Middle frontal gyrus (tissue), 1 donor: ENCODE measurements around the gene FTCD.
"Not testable (repeated sequence)": the region's sequence is repeated elsewhere in the genome, so short reads cannot be mapped to it uniquely, and the experiment has no call there.

Source experiments
- DNase-seq: peaks from one replicate; pipeline ENCODE4 v3.0.0-alpha.2; 2015; ENCODE audit warnings: low spot score; ENCODE audit errors: extremely low spot score

FTCD gene

GRCh38 chr21:46171996-46172862 is 16.9 kb upstream of the FTCD start:
- no peak for DNase-seq

- DNase-seq: no peak
Measured at GRCh38 chr21:46171585-46171984, 16.2 kb upstream of the FTCD start.

DNA sequence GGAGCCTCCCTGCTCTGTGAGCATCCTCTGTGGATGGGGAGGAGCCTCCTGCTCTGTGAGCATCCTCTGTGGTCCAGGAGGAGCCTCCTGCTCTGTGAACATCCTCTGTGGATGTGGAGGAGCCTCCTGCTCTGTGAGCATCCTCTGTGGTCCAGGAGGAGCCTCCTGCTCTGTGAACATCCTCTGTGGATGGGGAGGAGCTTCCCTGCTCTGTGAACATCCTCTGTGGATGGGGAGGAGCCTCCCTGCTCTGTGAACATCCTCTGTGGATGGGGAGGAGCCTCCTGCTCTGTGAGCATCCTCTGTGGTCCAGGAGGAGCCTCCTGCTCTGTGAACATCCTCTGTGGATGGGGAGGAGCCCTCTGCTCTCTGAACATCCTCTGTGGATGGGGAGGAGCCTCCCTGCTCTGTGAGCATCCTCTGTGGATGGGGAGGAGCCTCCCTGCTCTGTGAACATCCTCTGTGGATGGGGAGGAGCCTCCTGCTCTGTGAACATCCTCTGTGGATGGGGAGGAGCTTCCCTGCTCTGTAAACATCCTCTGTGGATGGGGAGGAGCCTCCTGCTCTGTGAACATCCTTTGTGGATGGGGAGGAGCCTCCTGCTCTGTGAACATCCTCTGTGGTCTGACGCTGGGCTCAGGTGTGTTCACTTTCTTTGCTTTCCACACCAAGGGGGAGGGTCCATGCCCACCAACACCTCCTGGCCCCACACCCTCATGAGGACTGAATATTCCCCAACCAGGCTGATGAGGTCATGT is 15.2 kb upstream of the FTCD start:
- not testable (repeated sequence) for DNase-seq

GRCh38 chr21:46168659-46169386 is 13.4 kb upstream of the FTCD start:
- no peak for DNase-seq

GRCh38 chr21:46168238-46168637 is 12.9 kb upstream of the FTCD start:
- DNase-seq: no peak

- DNase-seq: no peak
Measured at GRCh38 chr21:46165098-46165497, 9.7 kb upstream of the FTCD start.

GRCh38 chr21:46163380-46163779 is 8.0 kb upstream of the FTCD start:
- no peak for DNase-seq

GRCh38 chr21:46161633-46162592 is 6.5 kb upstream of the FTCD start:
- DNase-seq: no peak

DNA sequence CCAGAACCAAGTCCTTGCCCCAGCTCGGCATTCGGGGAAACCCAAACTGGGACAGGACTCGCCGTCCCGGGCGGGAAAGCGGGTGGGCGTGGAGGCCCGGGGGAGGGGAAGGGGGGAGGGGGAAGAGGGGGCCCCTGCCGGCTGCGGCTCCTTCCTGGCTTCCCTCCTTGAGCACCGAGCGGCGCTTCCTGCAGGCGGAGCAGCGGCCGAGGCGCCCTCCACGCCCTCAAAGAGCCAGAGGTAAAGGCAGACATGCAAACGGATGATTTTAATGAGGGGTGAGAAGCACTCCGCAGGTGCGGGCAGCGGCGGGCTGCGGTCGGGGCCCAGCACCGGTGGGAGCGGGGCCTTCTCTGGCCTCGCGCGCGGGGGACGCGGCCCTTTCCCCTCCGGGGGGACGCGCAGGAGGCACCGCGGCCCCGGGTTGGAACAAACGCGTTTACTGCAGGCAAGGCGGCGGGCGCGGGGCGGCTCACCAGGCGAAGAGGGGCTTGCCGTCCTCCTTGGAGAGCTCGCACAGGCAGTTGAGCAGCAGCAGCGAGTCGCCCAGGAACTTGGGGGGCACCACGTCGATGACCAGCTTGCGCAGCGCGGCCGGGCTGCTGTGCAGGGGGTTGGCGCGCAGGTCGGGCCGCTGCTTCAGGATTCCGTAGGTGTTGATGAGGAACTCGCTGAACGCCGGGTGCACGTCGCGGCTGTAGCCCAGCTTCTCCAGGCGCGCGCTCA is 5.7 kb upstream of the FTCD start:
- no peak for DNase-seq

DNA sequence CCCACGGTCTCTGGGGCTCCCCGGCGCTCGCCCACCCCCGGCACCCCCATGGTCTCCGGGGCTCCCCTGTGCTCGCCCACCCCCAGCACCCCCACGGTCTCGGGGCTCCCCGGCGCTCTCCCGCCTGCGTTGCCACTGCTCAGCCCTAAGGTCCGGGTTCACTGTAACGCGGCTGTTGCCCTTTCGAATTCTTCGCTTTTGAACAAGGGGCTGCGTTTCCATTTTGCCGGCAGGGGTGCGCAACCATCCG is 5.2 kb upstream of the FTCD start:
- DNase-seq: no peak

- no peak for DNase-seq
Measured at GRCh38 chr21:46159841-46160656, 4.7 kb upstream of the FTCD start.

DNA sequence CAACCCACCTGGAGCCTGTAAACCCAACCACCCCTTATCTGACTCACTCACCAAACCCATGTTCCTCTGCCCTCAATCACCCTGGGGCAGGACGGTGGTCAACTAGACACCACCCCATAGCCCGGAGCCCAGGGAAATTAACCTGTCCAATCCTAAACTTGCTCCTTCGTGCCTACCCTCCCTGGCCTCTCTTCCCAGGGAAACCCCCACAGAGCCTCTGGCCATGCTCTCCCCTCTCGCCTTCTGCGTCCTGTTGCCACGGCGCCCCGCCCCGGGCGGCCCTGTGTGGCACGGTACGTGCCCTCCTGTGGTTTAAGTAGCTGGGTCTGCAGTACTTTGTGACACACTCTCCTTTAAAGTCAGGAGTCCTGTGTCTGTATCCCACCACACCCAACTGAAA is 4.0 kb upstream of the FTCD start:
- DNase-seq: no peak

- DNase-seq: no peak
Measured at GRCh38 chr21:46158666-46159300, 3.4 kb upstream of the FTCD start.

DNA sequence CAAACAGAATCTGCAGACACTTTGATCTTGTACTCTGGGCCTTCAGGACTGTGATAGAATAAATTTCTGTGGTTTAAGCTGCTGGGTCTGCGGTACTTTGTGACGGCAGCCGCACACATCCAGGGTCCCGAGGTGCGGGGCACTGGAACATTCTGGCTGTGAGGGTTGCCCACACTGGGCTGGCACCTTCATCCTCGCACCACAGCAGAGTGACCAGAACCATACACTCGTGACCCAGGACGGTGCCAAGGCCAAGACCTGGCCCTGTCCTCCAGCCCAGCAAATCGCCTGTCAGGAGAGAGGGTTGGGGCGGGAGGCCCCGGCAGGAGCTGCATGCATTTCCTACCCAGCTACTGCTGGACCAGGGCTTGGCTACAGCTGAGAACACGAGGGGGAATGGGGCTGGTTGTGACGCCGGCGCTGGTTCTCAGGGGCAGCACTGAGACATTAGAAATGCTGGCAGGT is 2.6 kb upstream of the FTCD start:
- DNase-seq: no peak

- DNase-seq: no peak
Measured at GRCh38 chr21:46157396-46157986, 2.1 kb upstream of the FTCD start.

- DNase-seq: no peak
Measured at GRCh38 chr21:46156678-46157077, 1.3 kb upstream of the FTCD start.

GRCh38 chr21:46156378-46156645 is 933 bp upstream of the FTCD start:
- DNase-seq: no peak

DNA sequence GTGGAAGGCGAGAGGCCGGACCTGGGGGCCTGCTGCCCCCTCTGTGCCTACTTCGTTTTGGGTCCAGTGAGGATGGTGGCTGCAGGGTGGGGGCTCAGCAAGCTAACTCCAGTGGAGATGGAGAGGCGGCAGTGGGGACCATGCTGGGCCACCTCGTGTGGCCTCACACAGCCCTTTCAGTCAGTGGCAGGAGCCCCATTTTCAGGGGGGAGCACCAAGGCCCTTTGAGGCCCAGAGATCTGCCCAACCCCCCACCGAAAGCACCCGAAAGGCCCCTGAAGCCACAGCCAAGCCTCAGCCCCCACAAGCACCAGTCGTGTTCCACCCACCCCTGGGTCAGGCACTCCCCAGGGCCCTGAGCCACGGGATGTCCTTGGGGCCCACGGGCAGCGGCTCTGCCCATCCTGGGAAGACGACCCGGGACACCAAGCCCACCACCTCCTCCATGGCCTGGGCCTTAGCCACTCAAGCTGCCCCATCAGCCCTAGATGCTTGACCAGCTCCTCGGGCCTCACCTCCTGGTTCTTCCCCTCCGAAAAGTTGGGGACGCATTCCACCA is 345 bp downstream of the FTCD start:
- no peak for DNase-seq
